Brain microvascular endothelial cell (primary cell): ENCODE results near the gene LRRIQ4.

ENCODE experiments used
- DNase-seq: peaks from one replicate; pipeline ENCODE4 v3.0.0-alpha.2; 2020
- H3K27ac ChIP-seq: fragments of 250-450 bp; sonication (Bioruptor Pico); 2 replicates; pipeline ENCODE4 v1.5.1; 2020; ENCODE audit warnings: mild to moderate bottlenecking, moderate library complexity
- H3K27me3 ChIP-seq: fragments of 250-450 bp; sonication (Bioruptor Pico); replicated peaks from 2 replicates; pipeline ENCODE4 v1.5.1; 2020; ENCODE audit warnings: mild to moderate bottlenecking
- H3K36me3 ChIP-seq: fragments of 250-450 bp; sonication (Bioruptor Pico); replicated peaks from 2 replicates; pipeline ENCODE4 v1.5.1; 2020; ENCODE audit warnings: mild to moderate bottlenecking
- H3K4me3 ChIP-seq: 2 replicates; pipeline ENCODE4 v1.5.1; 2011; ENCODE audit warnings: low read depth, mild to moderate bottlenecking, control low read depth, low read length, moderate library complexity
- CTCF ChIP-seq: IDR thresholded peaks from 2 replicates; pipeline ENCODE4 v1.5.1; 2011; ENCODE audit warnings: low read depth, mild to moderate bottlenecking, moderate library complexity, low read length, control low read depth, inconsistent platforms; ENCODE audit errors: missing control alignments
- in situ Hi-C: cut with HindIII; loops from 2 replicates; pipeline ENCODE4 v1.10.0; 2017; ENCODE audit warnings: low sequenced_read_pairs, low pct_ligation_motif_present

Gene LRRIQ4

GRCh38 chr3:169780742-169781141 lies 31.9 kb upstream of the LRRIQ4 start:
- TF ChIP-seq CTCF: no peak
- Histone ChIP-seq H3K27ac (no peak overlapping the region), H3K36me3 (peaks cover 56% of the 10 kb centered on the region), H3K27me3 (no peaks in the 10 kb centered on the region), H3K4me3 (no peak overlapping the region)
- in situ Hi-C loops: no loop called here
- no peak for DNase-seq

GRCh38 chr3:169781209-169781855 lies 31.3 kb upstream of the LRRIQ4 start:
- in situ Hi-C loops: no loop called here
- no peak for TF ChIP-seq CTCF
- Histone ChIP-seq H3K4me3 (no peak overlapping the region), H3K36me3 (peaks cover 57% of the 10 kb centered on the region), H3K27ac (no peak overlapping the region), H3K27me3 (no peaks in the 10 kb centered on the region)
- no peak for DNase-seq

- peaks cover 34% of the 10 kb centered on the region for H3K36me3 ChIP-seq
- no peak overlapping the region for H3K27ac ChIP-seq
- no peak overlapping the region for H3K4me3 ChIP-seq
- no peaks in the 10 kb centered on the region for H3K27me3 ChIP-seq
- TF ChIP-seq CTCF: no peak
- in situ Hi-C loops: no loop called here
- DNase-seq: no peak
Measured at GRCh38 chr3:169787120-169787519, 25.6 kb upstream of the LRRIQ4 start.

GRCh38 chr3:169787791-169788190 lies 24.9 kb upstream of the LRRIQ4 start:
- Histone ChIP-seq H3K27ac (no peak overlapping the region), H3K27me3 (no peaks in the 10 kb centered on the region), H3K36me3 (peaks cover 35% of the 10 kb centered on the region), H3K4me3 (no peak overlapping the region)
- no peak for DNase-seq
- in situ Hi-C loops: no loop called here
- no peak for TF ChIP-seq CTCF

GRCh38 chr3:169790219-169790618 lies 22.5 kb upstream of the LRRIQ4 start:
- no peak overlapping the region for H3K4me3 ChIP-seq
- H3K27ac ChIP-seq: no peak overlapping the region
- peaks cover 27% of the 10 kb centered on the region for H3K36me3 ChIP-seq
- in situ Hi-C loops: no loop called here
- DNase-seq: no peak
- no peak for TF ChIP-seq CTCF
- H3K27me3 ChIP-seq: no peaks in the 10 kb centered on the region
